Bronchial epithelial cell (primary cell): ENCODE data around the gene VPS37B. TPM values are rescaled to one million over a fixed set of nuclear protein-coding genes. Genes with fewer than 3 reads are reported as not detected.

ENCODE experiments used
- DNase-seq: peaks from one replicate; pipeline ENCODE4 v3.0.0-alpha.2; 2010; ENCODE audit warnings: low read depth
- FAIRE-seq: peaks from 2 replicates; lab custom pipeline; 2011; peaks lifted over from hg19 to GRCh38; lab: Jason Lieb, UNC
- H3K27me3 ChIP-seq: 2 replicates; pipeline ENCODE4 v1.5.1; 2011; ENCODE audit warnings: low read length; ENCODE audit not compliant: control insufficient read depth, insufficient read depth
- H3K36me3 ChIP-seq: 2 replicates; pipeline ENCODE4 v1.5.1; 2011; ENCODE audit warnings: low read length; ENCODE audit not compliant: control insufficient read depth, insufficient read depth
- H3K4me3 ChIP-seq: 2 replicates; pipeline ENCODE4 v1.5.1; 2011; ENCODE audit warnings: mild to moderate bottlenecking, low read depth, low read length, control low read depth
- CTCF ChIP-seq: IDR thresholded peaks from 2 replicates; pipeline ENCODE4 v1.5.1; 2011; ENCODE audit warnings: mild to moderate bottlenecking, moderate library complexity, low read length, control low read depth, inconsistent platforms; ENCODE audit not compliant: insufficient read depth, severe bottlenecking
- total RNA-seq: library from RNA; depleted of rRNA; stranded (reverse); fragments of >200 nt; gene quantifications from 2 replicates; pipeline ENCODE4 v1.2.1, GENCODE V29; 2014

The VPS37B gene
- total RNA-seq, 1 donor from 2014 or later, result 25.0 TPM

- FAIRE-seq, result no peak
- H3K4me3 ChIP-seq, result peak overlapping the region; percentile 73
- no peak for TF ChIP-seq CTCF
- H3K36me3 ChIP-seq, result no peaks in the 10 kb centered on the region
- H3K27me3 ChIP-seq, result no peaks in the 10 kb centered on the region
- peak; percentile 68 for DNase-seq
Observed at GRCh38 chr12:122836027-122836921, 59.6 kb downstream of the VPS37B start.

GRCh38 chr12:122835750-122836026, 60.2 kb downstream of the VPS37B start:
- no peaks in the 10 kb centered on the region for H3K27me3 ChIP-seq
- no peaks in the 10 kb centered on the region for H3K36me3 ChIP-seq
- TF ChIP-seq CTCF, result no peak
- peak overlapping the region; percentile 73 for H3K4me3 ChIP-seq
- no peak for FAIRE-seq
- DNase-seq, result no peak

GRCh38 chr12:122834921-122835749, 60.8 kb downstream of the VPS37B start, which contains the start of gene HIP1R:
Gene HIP1R, plus strand, starts transcription at chr12:122835457. Its CDS starts 94 bp downstream, at chr12:122835551.
- no peak for DNase-seq
- no peak for FAIRE-seq
- no peaks in the 10 kb centered on the region for H3K36me3 ChIP-seq
- no peaks in the 10 kb centered on the region for H3K27me3 ChIP-seq
- no peak for TF ChIP-seq CTCF
- H3K4me3 ChIP-seq, result peak within 1 kb of the TSS; percentile 73

- Histone ChIP-seq H3K36me3 (no peaks in the 10 kb centered on the region), H3K27me3 (no peaks in the 10 kb centered on the region), H3K4me3 (peak overlapping the region; percentile 73)
- peak; percentile 59 for DNase-seq
- TF ChIP-seq CTCF, result peak; percentile 18
- no peak for FAIRE-seq
Observed at GRCh38 chr12:122834104-122834920, 61.6 kb downstream of the VPS37B start.

- FAIRE-seq (no peak), DNase-seq (peak; percentile 97)
- no peak for TF ChIP-seq CTCF
- Histone ChIP-seq H3K36me3 (no peaks in the 10 kb centered on the region), H3K4me3 (no peak overlapping the region), H3K27me3 (no peaks in the 10 kb centered on the region)
Observed at GRCh38 chr12:122830517-122831214, 65.3 kb downstream of the VPS37B start.
